K562 (cell line): Measurements from ENCODE around the gene ATE1. TPM values are rescaled to one million over a fixed set of nuclear protein-coding genes. Genes with fewer than 3 reads are reported as not detected.
A peak's percentile ranks its signal among the peaks of the same experiment; 100 is the strongest.

Experiments
- CBFB ChIP-seq: sonication (generic); formaldehyde crosslinking; IDR thresholded peaks from 2 replicates; pipeline ENCODE4 v1.4.0; 2020; ENCODE audit warnings: mild to moderate bottlenecking, missing genetic modification reagents
- CBX2 ChIP-seq: fragments of 200-600 bp; sonication (generic); IDR thresholded peaks from one replicate; pipeline ENCODE4 v1.6.1; 2012; ENCODE audit warnings: mild to moderate bottlenecking, low read length, inconsistent platforms; ENCODE audit not compliant: insufficient read depth, poor library complexity, severe bottlenecking
- CHD7 ChIP-seq: fragments of 200-600 bp; sonication (generic); IDR thresholded peaks from one replicate; pipeline ENCODE4 v1.6.1; 2012; ENCODE audit warnings: mild to moderate bottlenecking, low read depth, low read length, inconsistent platforms
- CXXC5 ChIP-seq: fragments of 250-450 bp; sonication (Bioruptor Pico); IDR thresholded peaks from 2 replicates; pipeline ENCODE4 v1.8.0; 2022; ENCODE audit warnings: inconsistent platforms, mild to moderate bottlenecking, moderate library complexity
- DEAF1 ChIP-seq: fragments of 450-650 bp; formaldehyde crosslinking; IDR thresholded peaks from 2 replicates; pipeline ENCODE4 v1.4.0; 2020; ENCODE audit warnings: mild to moderate bottlenecking, moderate library complexity
- KDM2B ChIP-seq: fragments of 250-450 bp; sonication (Bioruptor Pico); IDR thresholded peaks from 2 replicates; pipeline ENCODE4 v1.8.0; 2021; ENCODE audit warnings: mild to moderate bottlenecking, moderate library complexity
- SNAPC5 ChIP-seq: fragments of 250-450 bp; sonication (Bioruptor Pico); IDR thresholded peaks from 2 replicates; pipeline ENCODE4 v1.8.0; 2021; ENCODE audit warnings: moderate library complexity, mild to moderate bottlenecking, inconsistent platforms
- TARDBP ChIP-seq: fragments of 450-650 bp; IDR thresholded peaks from 2 replicates; pipeline ENCODE4 v1.6.1; 2016
- THRA ChIP-seq: fragments of 450-650 bp; IDR thresholded peaks from 2 replicates; pipeline ENCODE4 v1.6.1; 2017; ENCODE audit warnings: mild to moderate bottlenecking, moderate library complexity
- ZNF133 ChIP-seq: fragments of 250-450 bp; sonication (Bioruptor Pico); IDR thresholded peaks from 2 replicates; pipeline ENCODE4 v1.4.0; 2020; ENCODE audit warnings: mild to moderate bottlenecking
- ZNF24 ChIP-seq: fragments of 450-650 bp; IDR thresholded peaks from 2 replicates; pipeline ENCODE4 v1.6.1; 2016
- ZNF511 ChIP-seq: sonication (generic); formaldehyde crosslinking; IDR thresholded peaks from 2 replicates; pipeline ENCODE4 v1.8.0; 2022; ENCODE audit warnings: mild to moderate bottlenecking, missing genetic modification reagents
- ZZZ3 ChIP-seq: fragments of 450-650 bp; IDR thresholded peaks from 2 replicates; pipeline ENCODE4 v1.6.1; 2016; ENCODE audit warnings: antibody characterized with exemption, mild to moderate bottlenecking, moderate library complexity
- polyA plus RNA-seq, 8 experiments: library from polyadenylated mRNA; depleted of rRNA in 4 of 8; stranded (reverse) in 5 of 8; unstranded in 3 of 8; fragments of >200 nt; fragmentation: Nextera tagmentation in 2 of 8; fragmentation: Illumina TruSeq in 1 of 8; extraction: Ambion mirVana in 2 of 8; extraction: Trizol in 1 of 8; gene quantifications; 2 replicates each; pipeline versions ENCODE4 v1.2.1 to v1.2.3, GENCODE V29; 2011 to 2014; ENCODE audit warnings: inconsistent platforms in 1 of 8, missing spikeins in 1 of 8
- total RNA-seq, 7 experiments: library from RNA; depleted of rRNA in 6 of 7; stranded (reverse); fragments of >200 nt in 6 of 7; fragmentation: Illumina TruSeq in 2 of 7; extraction: Trizol in 2 of 7; gene quantifications; 2 replicates each; pipeline versions ENCODE4 v1.2.1 to v1.2.3, GENCODE V29; 2011 to 2021; ENCODE audit warnings: low replicate concordance in 1 of 7

ATE1 gene
- total and polyA plus RNA-seq, 9 of the 15 experiments (the other 6 are each of a cell fraction or from before 2014, with no cell fraction given), result 3.0 to 14.2 (median 8.8) TPM

- TF ChIP-seq ZNF511 (CRISPR knock-in tag) (no peak), SNAPC5 (CRISPR knock-in tag) (no peak), CBFB (no peak), ZNF24 (no peak), THRA (no peak), DEAF1 (CRISPR knock-in tag) (peak; percentile 70), KDM2B (CRISPR knock-in tag) (no peak), ZNF133 (no peak), CHD7 (no peak), ZZZ3 (no peak), CXXC5 (peak; percentile 96), TARDBP (no peak), CBX2 (no peak)
These were observed at the start of gene ATE1 (continued) for GRCh38 chr10:121927841-121928527.
